Activated T-helper 1 cell treated with anti-CD3 and anti-CD28 coated beads, Interleukin-12 subunit alpha, Interleukin-12 subunit beta, Interleukin-2, Interleukin-4 antibody, amounts not matched to agents 30 ng/mL and 10 ng/mL and 1 ng/mL, durations not matched to agents 14 hours and 24 hours and 36 hours (primary cell): ENCODE data around the gene WNT2B. TPM values are rescaled to one million over a fixed set of nuclear protein-coding genes. Genes with fewer than 3 reads are reported as not detected.
"Not testable (repeated sequence)": the region's sequence is repeated elsewhere in the genome, so short reads cannot be mapped to it uniquely, and the experiment has no call there.

Experiments used
- DNase-seq: peaks from one replicate; pipeline ENCODE4 v3.0.0; 2021; ENCODE audit warnings: low spot score
- H3K27ac Mint-ChIP-seq: one replicate; pipeline ENCODE4 v1.8.0; 2021; ENCODE audit warnings: mild to moderate bottlenecking, mixed read lengths
- H3K27me3 Mint-ChIP-seq: one replicate; pipeline ENCODE4 v1.8.0; 2022; ENCODE audit warnings: mild to moderate bottlenecking, moderate library complexity, mixed read lengths; ENCODE audit not compliant: insufficient read depth
- H3K36me3 Mint-ChIP-seq: one replicate; pipeline ENCODE4 v1.8.0; 2021; ENCODE audit warnings: low read depth, mixed read lengths
- H3K4me1 Mint-ChIP-seq: one replicate; pipeline ENCODE4 v1.8.0; 2021; ENCODE audit warnings: low read depth, mixed read lengths
- H3K4me3 Mint-ChIP-seq: one replicate; pipeline ENCODE4 v1.8.0; 2021; ENCODE audit warnings: mild to moderate bottlenecking, moderate library complexity, mixed read lengths
- H3K9me3 Mint-ChIP-seq: one replicate; pipeline ENCODE4 v1.8.0; 2021; ENCODE audit warnings: mixed read lengths
- intact Hi-C: fragments of 100-400 bp; cut with micrococcal nuclease; formaldehyde crosslinking; loops from one replicate; pipeline ENCODE4 v1.15.1; 2024
- total RNA-seq: library from RNA; stranded (reverse); gene quantifications from 2 replicates; pipeline ENCODE4 v1.2.3, GENCODE V29; 2022

WNT2B gene
- total RNA-seq, 1 donor from 2014 or later: 0.05 TPM

DNA sequence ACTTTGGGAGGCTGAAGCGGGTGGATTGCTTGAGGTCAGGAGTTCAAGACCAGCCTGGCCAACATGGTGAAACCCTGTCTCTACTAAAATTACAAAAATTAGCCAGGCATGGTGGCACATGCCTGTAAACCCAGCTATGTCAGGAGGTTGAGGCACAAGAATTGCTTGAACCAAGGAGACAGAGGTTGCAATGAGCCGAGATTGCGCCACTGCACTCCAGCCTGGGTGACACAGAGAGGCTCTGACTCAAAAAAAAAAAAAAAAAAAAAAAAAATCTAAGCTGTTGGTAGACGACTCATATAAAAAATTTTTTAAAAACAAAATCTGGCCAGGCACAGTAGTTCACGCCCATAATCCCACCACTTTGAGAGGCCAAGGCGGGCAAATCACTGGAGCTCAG lies 21.1 kb upstream of the WNT2B start:
- H3K27ac Mint-ChIP-seq, H3K9me3 Mint-ChIP-seq, H3K4me3 Mint-ChIP-seq, DNase-seq, H3K4me1 Mint-ChIP-seq, intact Hi-C loops, H3K36me3 Mint-ChIP-seq: not testable (repeated sequence)
- H3K27me3 Mint-ChIP-seq: peaks cover 11% of the 10 kb centered on the region

DNA sequence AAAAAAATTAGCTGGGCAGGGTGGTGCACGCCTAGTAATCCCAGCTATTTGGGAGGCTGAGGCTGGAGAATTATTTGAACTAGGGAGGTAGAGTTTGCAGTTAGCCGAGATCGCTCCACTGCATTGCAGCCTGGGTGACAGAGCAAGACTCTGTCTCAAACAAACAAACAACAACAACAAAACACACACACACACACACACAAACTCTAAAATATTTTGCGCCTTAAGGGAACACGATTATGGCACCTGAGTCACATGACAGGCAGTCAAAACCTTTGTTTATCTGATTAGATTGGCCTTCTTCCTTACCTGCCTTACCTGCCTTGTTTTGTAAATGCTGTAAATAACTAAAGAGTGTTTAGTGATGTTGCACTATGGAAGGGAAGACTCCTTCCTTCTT lies 20.6 kb upstream of the WNT2B start:
- Mint-ChIP-seq H3K27me3 (peaks cover 14% of the 10 kb centered on the region), H3K4me1 (no peaks in the 10 kb centered on the region), H3K4me3 (no peak overlapping the region), H3K27ac (no peak overlapping the region), H3K9me3 (no peaks in the 10 kb centered on the region), H3K36me3 (no peaks in the 10 kb centered on the region)
- DNase-seq: no peak
- intact Hi-C loops: no loop called here

DNA sequence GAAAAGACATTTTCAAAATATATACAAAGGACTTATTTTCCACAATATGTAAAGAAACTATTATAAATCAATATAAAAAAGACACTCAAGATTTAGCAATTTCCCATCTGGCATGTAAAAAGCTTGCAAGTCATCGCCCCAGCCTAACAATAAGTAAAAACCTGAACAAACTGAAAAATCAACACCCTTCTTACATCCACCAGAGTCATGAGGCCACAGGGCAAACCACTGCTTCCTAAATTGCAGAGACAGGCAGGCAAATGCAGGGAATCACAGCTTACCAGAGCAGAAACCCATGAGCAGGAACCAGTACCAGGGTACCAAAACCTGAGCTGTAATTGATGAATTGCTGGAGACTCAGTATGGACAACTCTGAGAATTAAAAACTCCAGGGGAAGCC lies 16.7 kb upstream of the WNT2B start:
- no peaks in the 10 kb centered on the region for H3K4me1 Mint-ChIP-seq
- H3K9me3 Mint-ChIP-seq: no peaks in the 10 kb centered on the region
- no peak overlapping the region for H3K27ac Mint-ChIP-seq
- no peaks in the 10 kb centered on the region for H3K36me3 Mint-ChIP-seq
- peaks cover 21% of the 10 kb centered on the region for H3K27me3 Mint-ChIP-seq
- no peak overlapping the region for H3K4me3 Mint-ChIP-seq
- intact Hi-C loops: no loop called here
- DNase-seq: no peak

DNA sequence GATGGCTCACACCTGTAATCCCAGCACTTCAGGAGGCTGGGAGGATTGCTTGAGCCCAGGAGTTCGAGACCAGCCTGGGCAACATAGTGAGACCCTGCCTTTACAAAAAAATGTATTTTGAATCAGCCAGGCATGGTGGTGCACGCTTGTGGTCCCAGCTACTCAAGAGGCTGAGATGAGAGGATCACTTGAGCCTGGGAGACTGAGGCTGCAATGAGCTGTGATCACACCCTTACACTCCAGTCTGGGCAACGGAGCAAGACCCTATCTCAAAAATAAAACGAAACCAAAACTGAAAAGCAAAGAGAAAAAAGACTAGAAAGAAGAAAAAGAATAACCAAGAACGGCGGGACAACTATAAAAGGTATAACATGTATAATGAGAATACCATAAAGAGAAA lies 15.4 kb upstream of the WNT2B start:
- Mint-ChIP-seq H3K27ac (no peak overlapping the region), H3K36me3 (no peaks in the 10 kb centered on the region), H3K9me3 (no peaks in the 10 kb centered on the region), H3K27me3 (peaks cover 27% of the 10 kb centered on the region), H3K4me3 (no peak overlapping the region), H3K4me1 (no peaks in the 10 kb centered on the region)
- intact Hi-C loops: no loop called here
- no peak for DNase-seq

DNA sequence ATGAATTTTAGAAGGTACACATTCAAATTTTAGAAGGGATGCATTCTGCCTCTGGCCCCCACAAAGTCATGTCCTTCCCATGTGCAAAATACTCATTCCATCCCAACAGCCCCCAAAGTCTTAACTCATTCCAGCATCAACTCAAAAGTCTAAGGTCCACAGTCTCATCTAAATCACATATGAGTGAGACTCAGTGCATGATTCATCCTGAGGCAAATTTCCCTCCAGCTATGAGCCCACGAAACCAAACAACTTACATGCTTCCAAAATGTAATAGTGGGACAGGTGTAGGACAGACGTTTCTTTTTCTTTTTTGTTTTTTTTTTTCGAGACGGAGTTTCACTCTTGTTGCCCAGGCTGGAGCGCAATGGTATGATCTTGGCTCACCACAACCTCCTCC lies 12.5 kb upstream of the WNT2B start:
- Mint-ChIP-seq H3K27me3 (peaks cover 43% of the 10 kb centered on the region), H3K4me1 (no peaks in the 10 kb centered on the region)
- intact Hi-C loops: no loop called here

DNA sequence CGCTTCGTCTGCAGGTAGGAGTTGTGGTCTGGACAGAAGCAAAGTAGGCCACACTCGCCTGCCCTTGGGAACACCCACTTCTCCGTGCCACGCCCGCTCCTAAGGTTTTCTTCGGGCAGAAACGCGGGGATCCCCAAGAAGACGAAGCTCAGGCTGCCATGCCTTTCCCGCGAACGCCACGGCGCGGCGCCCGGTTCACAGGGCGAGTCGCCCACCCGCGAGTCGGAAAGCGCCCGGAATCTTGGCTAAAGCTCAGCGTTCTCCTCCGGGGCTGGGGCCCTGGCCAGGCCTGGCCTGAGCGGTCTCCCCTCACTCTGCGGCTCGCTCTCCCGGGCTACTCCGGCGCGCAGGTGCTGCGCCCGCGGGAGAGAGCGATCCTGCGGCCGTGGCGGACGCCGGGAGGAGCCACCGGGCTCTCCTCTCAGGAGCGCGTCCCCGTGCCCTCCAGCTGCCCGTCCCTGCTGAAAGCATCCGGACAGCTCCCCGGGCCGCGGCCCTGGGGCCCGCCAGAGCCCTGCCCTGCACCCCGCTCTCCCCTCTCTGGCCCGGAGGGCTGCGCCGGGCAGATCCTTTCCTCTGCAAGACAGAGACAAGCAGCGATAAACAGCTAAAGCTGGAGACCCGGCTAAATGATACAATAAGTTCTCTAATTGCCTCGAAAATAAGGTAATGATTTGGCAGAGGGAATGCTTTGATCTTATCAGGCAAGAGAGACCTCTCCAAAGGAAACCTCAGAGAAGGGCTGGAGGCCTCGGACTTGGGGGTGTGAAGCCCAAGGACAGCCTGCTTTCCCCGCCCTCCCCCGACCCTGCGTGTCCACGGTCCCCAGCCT lies 6.7 kb upstream of the WNT2B start:
- Mint-ChIP-seq H3K27ac (no peak overlapping the region), H3K9me3 (no peaks in the 10 kb centered on the region), H3K27me3 (peaks cover 62% of the 10 kb centered on the region), H3K36me3 (no peaks in the 10 kb centered on the region), H3K4me1 (peaks cover 5% of the 10 kb centered on the region), H3K4me3 (peak overlapping the region; percentile 63)
- peak; percentile 33 for DNase-seq
- intact Hi-C loops: loop anchor here (1.0 to 10.0 kb wide), 4 partner anchors 35 to 205 kb away; partner anchors contain the start of genes MOV10 and RHOC

More for the DNA sequence above, 12.5 kb upstream of the WNT2B start:
- no peak overlapping the region for H3K4me3 Mint-ChIP-seq
- no peaks in the 10 kb centered on the region for H3K9me3 Mint-ChIP-seq
- H3K36me3 Mint-ChIP-seq: no peaks in the 10 kb centered on the region
- no peak overlapping the region for H3K27ac Mint-ChIP-seq
- no peak for DNase-seq

DNA sequence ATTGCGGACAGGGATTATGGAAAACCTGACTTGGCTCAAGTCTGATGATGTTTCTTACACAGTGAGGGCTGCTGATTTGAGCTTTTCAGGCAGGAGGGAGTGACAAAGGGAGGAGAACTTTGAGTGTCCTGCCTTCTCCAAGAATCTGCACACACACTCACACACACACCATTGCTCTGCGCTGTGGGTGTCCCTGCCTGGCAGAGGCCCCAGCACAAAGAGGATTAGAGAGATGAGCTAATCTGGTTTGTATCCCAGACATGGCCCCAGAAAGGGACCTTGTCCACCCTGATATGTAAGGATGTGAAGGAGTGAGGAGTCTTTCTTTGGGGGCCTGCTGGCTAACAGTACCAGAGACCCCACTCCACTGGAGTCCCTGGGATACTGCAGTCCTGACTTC lies 5.9 kb upstream of the WNT2B start:
- DNase-seq: no peak
- peak overlapping the region; percentile 34 for H3K4me3 Mint-ChIP-seq

DNA sequence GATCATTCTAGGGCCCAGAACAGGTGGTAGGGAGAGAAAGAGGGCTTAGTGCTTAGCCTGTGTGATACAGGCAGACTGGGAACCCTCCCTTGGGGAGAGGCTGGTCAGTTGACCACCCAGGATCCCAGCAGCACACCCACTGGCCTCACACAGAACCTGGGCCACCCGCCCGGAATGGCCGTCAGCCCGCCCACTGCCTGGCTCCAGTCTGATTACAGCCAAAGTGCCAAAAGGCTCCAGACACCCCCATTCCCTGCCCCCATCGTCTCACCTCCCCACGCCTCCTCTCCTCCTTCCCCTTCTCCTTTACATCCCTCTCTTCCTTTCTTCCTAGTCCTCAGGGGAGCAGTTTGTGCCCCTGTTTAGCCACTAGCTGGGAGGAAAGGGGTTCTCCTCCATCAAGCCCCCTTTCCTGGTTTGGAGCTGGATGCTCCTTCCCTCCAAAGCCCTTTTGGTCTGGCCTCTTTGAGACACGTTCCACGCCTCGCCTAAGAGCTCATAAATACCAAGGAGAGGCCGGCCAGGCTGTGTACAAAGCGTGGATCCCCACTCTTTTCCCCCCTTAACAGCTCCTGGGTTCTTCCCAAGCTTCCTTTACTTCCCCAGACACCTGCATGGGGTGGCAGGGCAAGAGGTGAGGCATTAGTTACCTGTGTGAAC lies 4.6 kb upstream of the WNT2B start:
- no peaks in the 10 kb centered on the region for H3K36me3 Mint-ChIP-seq

More for the DNA sequence above, 5.9 kb upstream of the WNT2B start:
- no peak overlapping the region for H3K27ac Mint-ChIP-seq
- H3K27me3 Mint-ChIP-seq: peaks cover 62% of the 10 kb centered on the region
- intact Hi-C loops: loop anchor here (1.0 to 10.0 kb wide), 3 partner anchors 36 to 172 kb away; partner anchors contain the start of gene MOV10
- peaks cover 5% of the 10 kb centered on the region for H3K4me1 Mint-ChIP-seq
- no peaks in the 10 kb centered on the region for H3K9me3 Mint-ChIP-seq
- H3K36me3 Mint-ChIP-seq: no peaks in the 10 kb centered on the region

DNA sequence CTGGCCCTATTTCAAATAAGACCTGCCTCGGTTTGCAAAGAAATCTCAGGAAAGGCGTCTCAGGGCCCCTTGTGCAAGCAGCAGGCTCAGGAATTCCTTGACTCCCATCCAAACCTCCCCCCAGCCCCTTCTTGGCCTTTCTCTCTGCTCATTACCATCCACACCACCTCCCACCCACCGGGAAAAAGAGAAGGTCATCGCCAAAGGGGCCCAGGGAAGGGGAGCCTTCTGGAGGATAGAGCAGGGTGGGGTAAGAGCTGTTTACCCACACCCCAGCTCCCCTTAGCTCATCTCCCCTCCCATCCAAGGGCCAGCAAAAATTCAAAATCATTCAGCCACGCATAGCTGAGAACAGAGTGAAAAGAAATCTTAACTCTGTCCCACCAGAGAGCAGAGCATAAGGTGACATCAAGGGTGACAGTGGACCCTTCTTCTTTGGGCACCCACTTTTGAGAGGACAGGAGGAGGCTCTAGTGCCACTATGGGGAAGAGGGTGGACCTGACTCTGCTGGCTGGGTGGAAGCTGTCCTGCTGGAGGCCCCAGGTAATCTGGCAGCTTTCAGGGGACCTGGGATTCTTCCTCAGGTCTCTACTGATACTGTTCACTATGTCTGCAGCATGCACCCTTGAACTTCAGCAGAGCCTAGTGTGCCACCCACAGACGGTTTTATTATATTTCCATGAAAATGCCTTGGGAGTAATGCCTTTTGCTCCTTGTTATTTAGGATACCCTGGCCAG lies 3.9 kb upstream of the WNT2B start:
- H3K27ac Mint-ChIP-seq: no peak overlapping the region
- DNase-seq: no peak
- H3K9me3 Mint-ChIP-seq: no peaks in the 10 kb centered on the region
- no peak overlapping the region for H3K4me3 Mint-ChIP-seq
- peaks cover 5% of the 10 kb centered on the region for H3K4me1 Mint-ChIP-seq
- H3K27me3 Mint-ChIP-seq: peaks cover 58% of the 10 kb centered on the region
- intact Hi-C loops: loop anchor here (10.0 kb wide), 1 partner anchor 170 kb away; the partner anchor contains the start of gene MOV10
- no peaks in the 10 kb centered on the region for H3K36me3 Mint-ChIP-seq

More for the DNA sequence above, 4.6 kb upstream of the WNT2B start:
- no peak for DNase-seq
- Mint-ChIP-seq H3K9me3 (no peaks in the 10 kb centered on the region), H3K4me3 (no peak overlapping the region), H3K27me3 (peaks cover 65% of the 10 kb centered on the region), H3K27ac (no peak overlapping the region), H3K4me1 (peaks cover 5% of the 10 kb centered on the region)
- intact Hi-C loops: loop anchor here (10.0 kb wide), 1 partner anchor 171 kb away; the partner anchor contains the start of gene MOV10

DNA sequence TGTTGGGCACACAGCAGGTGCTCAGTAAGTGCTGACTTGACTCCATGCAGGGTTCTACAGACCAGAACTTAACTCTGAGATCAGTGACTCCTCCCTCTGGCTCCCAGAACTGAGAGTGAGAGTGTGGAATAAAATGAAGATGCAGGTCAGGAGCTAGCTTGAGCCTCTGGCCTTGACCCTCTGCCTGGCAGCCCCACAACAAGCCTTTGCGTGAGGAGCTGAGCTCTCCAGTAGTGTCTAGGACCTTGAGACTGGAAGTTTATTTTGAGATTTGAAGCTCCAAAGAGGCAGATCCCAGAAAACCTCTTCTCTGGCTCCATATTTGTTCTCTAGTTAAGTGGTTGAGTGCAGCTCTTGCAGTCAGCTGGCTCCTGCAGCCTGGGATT lies 3.4 kb upstream of the WNT2B start:
- Mint-ChIP-seq H3K36me3 (peaks cover 1% of the 10 kb centered on the region), H3K4me3 (no peak overlapping the region), H3K9me3 (no peaks in the 10 kb centered on the region), H3K27ac (no peak overlapping the region), H3K4me1 (peaks cover 5% of the 10 kb centered on the region), H3K27me3 (peaks cover 61% of the 10 kb centered on the region)
- no peak for DNase-seq
- intact Hi-C loops: loop anchor here (10.0 kb wide), 1 partner anchor 169 kb away; the partner anchor contains the start of gene MOV10

DNA sequence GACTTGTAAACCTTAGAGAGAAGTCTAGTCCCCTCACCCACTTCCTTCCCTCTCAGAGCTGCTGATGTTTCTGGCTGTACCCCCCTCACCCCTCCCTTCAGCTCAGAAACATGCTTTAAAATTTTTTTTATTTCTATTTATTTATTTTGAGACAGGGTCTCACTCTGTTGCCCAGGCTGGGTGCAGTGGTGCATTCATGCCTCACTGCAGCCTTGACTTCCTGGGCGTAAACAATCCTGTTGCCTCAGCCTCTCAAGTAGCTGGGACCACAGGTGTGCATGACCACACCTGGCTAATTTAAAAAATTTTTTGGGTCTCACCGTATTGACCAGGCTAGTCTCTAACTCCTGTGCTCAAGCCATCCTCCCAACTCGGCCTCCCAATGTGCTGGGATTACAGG lies 2.9 kb upstream of the WNT2B start:
- peaks cover 1% of the 10 kb centered on the region for H3K36me3 Mint-ChIP-seq
- intact Hi-C loops: loop anchor here (10.0 kb wide), 1 partner anchor 169 kb away; the partner anchor contains the start of gene MOV10
- no peak for DNase-seq
- H3K4me3 Mint-ChIP-seq: no peak overlapping the region
- H3K27ac Mint-ChIP-seq: no peak overlapping the region
- no peaks in the 10 kb centered on the region for H3K9me3 Mint-ChIP-seq
- peaks cover 65% of the 10 kb centered on the region for H3K27me3 Mint-ChIP-seq
- peaks cover 5% of the 10 kb centered on the region for H3K4me1 Mint-ChIP-seq

DNA sequence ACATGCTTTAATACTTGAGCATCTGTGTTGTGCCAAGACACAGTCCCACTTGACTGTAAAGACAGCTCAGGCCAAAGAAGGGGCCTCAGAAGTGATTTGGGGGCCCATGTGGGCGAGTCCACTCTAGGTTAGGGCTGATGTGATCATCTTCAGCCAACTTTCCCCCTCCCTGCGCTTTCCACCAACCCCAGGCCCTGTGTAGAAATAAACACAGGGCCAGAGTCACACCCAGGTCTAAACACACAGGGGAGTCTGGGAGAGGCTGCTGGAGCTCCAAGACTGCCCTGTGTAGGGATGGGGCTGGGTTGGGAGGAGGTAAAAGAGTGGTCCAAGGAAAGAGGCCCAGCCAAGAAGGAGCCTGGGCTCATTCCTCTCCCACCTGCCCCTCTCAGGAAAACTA lies 2.5 kb upstream of the WNT2B start:
- intact Hi-C loops: loop anchor here (10.0 kb wide), 1 partner anchor 168 kb away; the partner anchor contains the start of gene MOV10
- Mint-ChIP-seq H3K9me3 (no peaks in the 10 kb centered on the region), H3K36me3 (peaks cover 1% of the 10 kb centered on the region), H3K4me3 (no peak overlapping the region), H3K27ac (no peak overlapping the region), H3K4me1 (peaks cover 5% of the 10 kb centered on the region), H3K27me3 (peaks cover 62% of the 10 kb centered on the region)
- DNase-seq: no peak
